Measurements from ENCODE around the gene CHD9NB.

CHD9NB gene

DNA sequence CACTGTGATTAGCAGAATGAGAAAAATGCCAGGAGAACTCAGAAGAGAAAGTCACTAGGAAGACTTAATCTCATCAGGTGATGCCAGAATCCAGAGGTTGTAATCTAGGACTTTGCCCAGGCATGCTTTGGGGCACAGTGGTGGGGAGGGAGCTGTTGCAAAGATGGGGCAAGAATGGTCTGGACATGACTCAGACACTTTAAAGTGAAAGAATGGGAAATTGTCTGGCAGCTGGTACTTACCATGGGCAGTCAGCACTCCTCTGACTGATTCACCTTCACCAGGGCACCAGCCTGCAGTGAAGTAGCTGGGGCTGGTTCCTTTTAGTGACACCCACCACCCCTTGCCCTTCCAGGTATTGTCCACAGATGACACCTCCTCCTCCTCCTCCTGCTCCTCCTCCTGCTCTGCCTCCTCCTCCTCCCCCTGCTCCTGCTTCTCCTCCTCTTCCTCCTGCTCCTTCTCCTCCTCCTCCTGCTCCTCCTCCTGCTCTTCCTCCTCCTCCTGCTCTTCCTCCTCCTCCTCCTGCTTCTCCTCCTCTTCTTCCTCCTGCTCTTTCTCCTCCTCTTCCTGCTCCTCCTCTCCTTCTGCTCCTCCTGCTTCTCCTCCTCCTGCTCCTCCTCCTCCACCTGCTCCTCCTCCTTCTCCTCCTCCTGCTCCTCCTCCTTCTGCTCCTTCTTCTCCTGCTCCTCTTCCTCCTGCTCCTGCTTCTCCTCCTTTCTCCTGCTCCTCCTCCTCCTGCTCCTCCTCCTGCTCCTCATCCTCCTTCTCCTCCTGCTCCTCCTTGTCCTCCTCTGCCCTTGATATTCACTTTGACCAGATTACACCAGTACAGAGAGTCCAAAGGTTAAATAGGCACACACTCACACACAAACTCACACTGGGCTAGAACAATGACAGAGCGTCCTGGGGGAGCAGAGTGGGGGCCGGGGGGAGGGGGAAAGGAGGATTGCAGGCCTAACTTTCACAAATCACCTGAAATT, at the start of gene CHD9NB:
Gene CHD9NB, minus strand, starts transcription at position 379 of the 983 bp plus-strand sequence. CDS start 8,739 bp downstream, outside the sequence.
- no peak for DNase-seq

- no peak for DNase-seq
These were observed 48.2 kb upstream of the CHD9NB start for GRCh38 chr16:53100889-53101288.

DNA sequence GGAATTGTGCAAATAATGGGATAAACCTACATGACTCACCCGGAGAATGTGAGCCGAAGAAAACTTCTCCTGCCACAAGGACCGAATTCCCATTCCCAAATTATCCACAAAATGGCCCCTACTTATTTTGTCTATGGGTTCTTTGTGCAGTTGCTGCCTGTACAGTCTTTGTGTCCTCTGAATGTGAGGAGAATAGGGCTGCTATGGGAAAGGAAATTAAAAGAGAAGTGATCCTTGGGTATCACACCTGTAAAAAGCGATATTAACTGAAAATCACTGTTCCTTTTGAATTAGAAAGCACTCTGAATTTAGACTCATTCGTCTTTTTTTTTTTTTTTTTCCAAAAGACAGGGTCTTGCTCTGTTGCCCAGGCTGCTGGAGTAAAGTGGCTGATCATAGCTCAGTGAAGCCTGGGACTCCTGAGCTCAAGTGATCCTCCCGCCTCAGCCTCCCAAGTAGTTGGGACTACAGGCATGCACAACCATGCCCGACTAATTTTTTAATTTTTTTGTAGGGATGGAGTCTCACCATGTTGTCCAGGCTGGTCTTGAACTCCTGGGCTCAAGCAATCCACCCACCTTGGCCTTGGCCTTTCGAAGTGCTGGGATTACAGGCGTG, 47.5 kb upstream of the CHD9NB start:
- DNase-seq, result no peak

DNA sequence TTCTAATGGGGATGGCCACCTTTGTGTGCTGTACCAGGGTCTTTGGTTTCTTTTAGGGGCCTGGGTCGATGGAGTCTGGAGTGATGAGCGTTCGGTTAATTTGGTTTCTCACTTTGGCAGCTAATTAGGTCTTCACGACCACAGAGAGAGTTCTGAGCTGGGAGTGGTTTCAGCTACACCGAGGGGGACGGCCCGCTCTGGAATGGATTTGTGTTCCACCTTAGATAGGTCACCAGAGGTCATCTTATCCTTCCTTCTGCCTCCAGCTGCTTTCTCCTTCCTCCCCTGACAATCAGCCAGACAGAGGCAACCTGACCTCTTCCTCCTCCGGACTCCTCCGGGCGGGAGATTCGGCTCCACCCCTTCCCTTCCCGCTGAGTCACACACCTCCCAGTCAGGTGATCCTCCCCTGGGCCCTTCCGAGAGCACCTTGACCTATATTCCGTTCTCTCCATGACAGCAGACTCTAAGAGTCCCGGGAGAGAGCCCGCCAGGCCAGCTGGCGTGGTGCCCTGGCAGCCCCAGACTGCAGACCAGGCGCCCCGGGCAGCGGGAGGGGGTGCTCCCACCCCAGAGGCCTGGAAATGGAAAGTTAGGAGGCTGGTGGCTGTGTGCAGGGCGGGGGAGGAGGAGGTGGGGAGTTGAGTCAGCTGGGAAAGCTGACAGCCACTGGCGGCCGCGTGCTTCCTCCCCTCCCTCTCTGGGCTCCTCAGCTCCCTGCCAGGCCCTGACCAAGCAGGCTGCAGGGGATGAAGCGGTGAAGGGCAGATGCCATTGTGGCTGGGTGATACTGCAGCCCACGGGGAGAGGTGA, 46.8 kb upstream of the CHD9NB start:
- DNase-seq, result peak; percentile 55

- peak; percentile 45 for DNase-seq
These were observed 46.0 kb upstream of the CHD9NB start for GRCh38 chr16:53098526-53099317.

DNA sequence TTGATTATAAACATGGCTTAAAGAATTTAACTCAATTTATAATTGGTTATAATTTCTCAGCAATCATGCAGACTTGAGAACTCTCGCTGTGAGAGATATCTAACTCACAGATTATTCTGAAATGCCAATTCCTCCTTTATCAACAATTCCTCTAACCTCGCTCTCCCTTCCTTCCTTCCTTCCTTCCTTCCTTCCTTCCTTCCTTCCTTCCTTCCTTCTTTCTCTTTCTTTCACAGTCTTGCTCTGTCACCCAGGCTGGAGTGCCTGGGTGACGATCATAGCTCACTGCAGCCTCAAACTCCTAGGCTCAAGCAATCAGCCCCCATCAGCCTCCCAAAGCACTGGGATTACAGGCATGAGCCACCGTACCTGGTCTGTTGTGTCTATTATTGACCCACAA, 44.5 kb upstream of the CHD9NB start:
- DNase-seq, result no peak

DNA sequence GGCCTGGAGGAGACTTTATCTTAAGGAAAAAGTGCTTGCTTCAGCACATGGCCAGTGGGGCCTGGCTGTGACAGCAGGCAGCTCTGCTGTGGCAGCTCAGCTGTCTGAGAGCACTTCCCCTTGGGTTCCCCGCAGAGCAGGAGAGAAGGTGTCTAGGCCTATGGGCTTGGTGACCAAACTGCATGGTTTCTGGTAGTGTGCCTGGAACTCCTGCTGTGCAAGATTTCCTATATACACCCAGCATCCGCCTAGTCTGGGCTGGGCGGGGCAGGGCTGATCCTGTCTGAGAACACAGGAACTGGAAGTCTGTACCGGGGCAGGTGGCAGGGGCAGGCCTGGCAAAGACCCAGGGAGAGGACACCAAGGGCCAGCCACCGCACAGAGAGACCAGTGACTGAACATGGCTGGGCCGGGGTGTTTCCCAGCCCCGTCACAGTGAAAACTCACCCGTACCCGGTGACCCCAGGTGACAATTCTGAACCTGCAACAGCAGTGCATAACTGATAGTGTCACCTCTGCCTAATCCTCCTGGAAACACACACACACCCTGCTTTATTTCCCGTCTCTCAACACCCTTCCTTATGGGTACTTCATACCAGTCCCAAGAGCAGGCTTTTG, 41.4 kb upstream of the CHD9NB start:
- DNase-seq, result no peak

- no peak for DNase-seq
These were observed 40.6 kb upstream of the CHD9NB start for GRCh38 chr16:53093162-53093744.

DNA sequence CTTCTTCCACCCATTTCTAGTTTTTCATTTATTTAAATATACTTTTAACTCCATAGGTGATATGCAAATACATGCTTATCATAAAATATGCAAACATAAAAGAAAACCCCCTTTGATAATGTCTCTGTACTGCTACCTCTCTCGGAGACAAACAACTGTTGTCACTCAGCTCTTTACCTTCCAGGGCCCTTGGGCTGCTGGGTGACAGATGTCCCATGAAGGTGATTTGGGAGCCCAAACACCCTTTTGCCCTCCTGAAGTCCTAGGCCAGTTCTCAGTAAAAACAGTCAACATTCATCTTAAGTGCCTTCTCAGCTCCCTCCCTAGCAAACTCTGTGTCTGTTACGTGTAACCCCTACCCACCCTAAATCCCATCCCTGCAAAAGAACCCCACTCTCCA, 39.6 kb upstream of the CHD9NB start:
- DNase-seq, result no peak

GRCh38 chr16:53091466-53092211, 38.9 kb upstream of the CHD9NB start:
- DNase-seq, result no peak

- no peak for DNase-seq
These were observed 38.1 kb upstream of the CHD9NB start for GRCh38 chr16:53090591-53091411.

GRCh38 chr16:53090286-53090590, 37.5 kb upstream of the CHD9NB start:
- no peak for DNase-seq

DNA sequence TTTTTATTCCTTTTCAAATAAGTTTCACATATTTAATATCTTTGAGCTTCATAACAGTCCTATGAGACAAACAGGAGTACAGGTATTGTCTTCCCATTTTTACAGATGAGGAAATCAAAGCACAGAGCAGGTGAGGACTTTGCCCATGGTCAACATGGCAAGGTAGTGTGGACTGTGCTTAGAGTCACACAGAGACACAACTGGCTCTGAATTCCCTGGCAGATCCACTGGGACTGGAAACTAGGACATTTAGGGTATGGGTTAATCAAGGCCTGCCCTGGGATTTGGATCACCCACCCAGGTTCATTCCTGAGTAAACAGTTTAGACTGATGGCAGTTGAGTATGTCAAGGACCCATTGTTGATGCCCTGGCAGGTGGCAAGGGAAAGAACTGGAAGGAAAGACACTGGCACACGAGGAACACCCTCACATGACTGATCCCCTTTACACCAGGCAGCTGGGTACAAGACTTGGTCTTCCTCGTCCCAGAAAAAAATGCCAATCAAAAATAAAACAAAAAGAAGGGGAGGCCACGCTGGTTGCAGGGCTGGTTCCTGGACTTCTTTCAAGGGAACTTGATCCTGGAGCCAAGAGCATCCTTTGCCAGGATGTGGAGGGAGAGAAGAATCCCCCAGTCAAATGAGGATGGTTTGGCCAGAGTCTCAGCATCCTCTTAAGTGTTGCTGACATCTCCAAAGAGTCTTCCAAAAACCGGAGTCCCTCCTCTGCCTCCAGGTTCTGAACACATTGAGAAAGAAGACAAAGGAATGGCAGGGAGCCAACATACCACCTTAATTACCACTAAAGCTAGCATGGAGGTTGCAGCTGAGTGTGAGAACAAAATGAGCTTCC, 37.0 kb upstream of the CHD9NB start:
- no peak for DNase-seq

GRCh38 chr16:53087101-53087500, 34.4 kb upstream of the CHD9NB start:
- no peak for DNase-seq

GRCh38 chr16:53085931-53086421, 33.3 kb upstream of the CHD9NB start:
- no peak for DNase-seq

DNA sequence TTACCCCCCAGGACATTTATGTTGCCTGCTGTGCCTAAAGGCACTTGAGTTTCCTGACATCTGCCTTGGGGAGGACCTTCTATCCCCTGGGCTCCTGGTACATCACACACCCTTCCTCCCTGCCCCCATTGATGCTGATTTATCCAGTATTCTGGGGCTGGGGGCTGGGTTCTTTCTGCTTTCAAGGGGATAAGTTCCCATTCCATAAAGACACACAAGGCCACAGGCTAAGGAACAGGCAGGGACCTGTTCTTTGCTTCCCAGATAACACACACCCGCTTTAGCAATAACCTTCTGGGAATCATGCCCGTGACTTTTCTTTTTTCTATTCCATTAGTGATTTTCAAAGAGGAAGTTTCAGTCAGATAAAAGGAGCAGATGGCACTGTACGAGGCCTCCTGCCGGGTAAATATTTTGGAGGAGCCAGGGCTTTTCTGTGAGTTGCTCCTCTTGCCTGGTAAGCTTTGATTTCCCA, 32.7 kb upstream of the CHD9NB start:
- no peak for DNase-seq

DNA sequence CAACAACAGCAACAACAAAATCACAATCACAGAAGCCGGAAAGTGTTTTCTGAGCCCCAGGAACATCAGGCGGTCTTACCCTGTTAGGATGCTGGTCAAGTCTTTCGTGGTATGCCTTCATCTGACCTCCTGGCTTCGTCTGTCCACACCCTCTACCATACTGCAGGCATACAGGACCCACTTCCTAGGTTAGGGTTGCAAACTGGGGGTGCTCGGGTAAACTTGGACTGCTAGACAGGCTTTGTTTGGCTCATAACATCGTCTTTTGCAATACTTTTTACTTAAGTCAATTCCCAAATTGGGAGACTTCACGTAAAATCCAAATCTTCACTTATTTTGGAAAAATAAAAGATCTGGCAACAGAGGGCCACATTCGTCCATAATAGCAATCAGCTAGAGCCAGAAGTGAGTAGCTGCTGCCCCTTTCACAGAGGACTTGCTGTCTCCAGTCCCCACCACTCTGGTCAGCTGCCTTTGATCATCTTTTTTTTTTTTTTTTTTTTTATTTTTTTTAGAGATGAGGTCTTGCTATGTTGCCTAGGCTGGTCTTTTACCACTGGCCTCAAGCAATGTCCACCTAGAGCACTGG, 32.1 kb upstream of the CHD9NB start:
- no peak for DNase-seq

GRCh38 chr16:53084141-53084541, 31.4 kb upstream of the CHD9NB start:
- no peak for DNase-seq

Measured in activated CD8-positive, alpha-beta memory T cell treated with anti-CD3 and anti-CD28 coated beads, Interleukin-2, amount 50 U/mL, for 4 hours (primary cell).